Eye (tissue), 1 donor: ENCODE data around the gene FAM133A.

Source experiments
- DNase-seq: peaks from one replicate; pipeline ENCODE4 v3.0.0-alpha.2; 2015

The FAM133A gene

GRCh38 chrX:93673869-93674271, at the start of gene FAM133A:
Gene FAM133A, plus strand, starts transcription at chrX:93674206. Its CDS starts 35,214 bp downstream, at chrX:93709420.
- no peak for DNase-seq

- no peak for DNase-seq
These were observed 36.4 kb upstream of the FAM133A start for GRCh38 chrX:93637591-93637990.

- no peak for DNase-seq
These were observed 24.6 kb upstream of the FAM133A start for GRCh38 chrX:93649381-93649780.

DNA sequence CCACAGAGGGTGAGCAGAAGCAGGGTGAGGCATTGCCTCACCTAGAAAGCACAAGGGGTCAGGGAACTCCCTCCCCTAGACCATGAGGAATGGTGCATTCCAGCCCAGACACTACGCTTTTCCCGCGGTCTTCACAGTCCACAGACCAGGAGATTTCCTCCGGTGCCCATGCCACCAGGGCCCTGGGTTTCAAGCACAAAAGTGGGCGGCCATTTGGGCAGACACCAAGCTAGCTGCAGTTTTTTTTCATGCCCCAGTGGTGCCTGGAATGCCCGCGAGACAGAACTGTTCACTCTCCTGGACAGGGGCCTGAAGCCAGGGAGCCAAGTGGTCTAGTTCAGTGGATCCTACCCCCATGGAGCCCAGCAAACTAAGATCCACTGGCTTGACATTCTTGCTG, 13.4 kb upstream of the FAM133A start:
- DNase-seq = no peak

GRCh38 chrX:93673056-93673868, 744 bp upstream of the FAM133A start, which contains the start of gene NAP1L3:
Gene NAP1L3, minus strand, starts transcription at chrX:93673578. Its CDS starts 274 bp downstream, at chrX:93673304.
- DNase-seq = peak; percentile 93

DNA sequence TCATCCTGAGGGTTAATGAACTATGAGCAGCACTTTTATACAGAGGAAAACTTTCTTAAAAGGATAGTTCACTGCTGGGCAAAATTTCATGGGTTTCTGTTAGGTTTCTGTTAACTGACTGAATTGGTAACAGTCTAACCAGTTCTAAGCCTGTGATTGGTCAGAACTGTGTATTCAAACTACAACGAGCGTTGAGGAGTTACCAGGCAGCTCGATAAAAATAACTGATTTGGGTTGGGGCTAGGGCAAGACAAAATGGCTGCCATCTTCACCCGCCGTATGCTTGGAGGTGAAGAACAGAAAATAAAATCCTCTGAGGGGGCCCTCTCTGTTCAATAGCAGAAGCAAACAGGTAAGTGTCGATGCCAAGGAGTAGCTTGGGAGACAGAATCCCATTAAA, 22.0 kb downstream of the FAM133A start:
- DNase-seq = no peak

DNA sequence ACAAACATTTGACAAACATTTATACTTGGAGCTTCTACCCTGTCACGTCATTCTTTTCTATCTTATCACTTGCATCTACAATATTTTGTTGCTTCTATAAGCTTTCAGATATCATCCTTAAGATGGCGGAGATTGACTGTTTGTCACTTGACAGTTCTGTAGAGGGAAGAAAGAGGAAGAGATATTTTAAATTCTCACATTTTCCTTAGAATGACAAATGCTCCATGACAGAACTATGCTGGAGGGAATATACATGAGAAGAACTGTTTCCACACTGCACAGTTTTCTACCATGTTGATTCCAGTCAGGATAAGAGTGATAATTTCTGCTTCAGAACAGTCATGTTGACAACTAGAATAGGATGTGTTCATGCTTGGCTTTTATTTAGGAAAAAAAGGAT, 29.7 kb downstream of the FAM133A start:
- peak; percentile 1 for DNase-seq

- no peak for DNase-seq
These were observed 37.1 kb downstream of the FAM133A start for GRCh38 chrX:93711076-93711475.

DNA sequence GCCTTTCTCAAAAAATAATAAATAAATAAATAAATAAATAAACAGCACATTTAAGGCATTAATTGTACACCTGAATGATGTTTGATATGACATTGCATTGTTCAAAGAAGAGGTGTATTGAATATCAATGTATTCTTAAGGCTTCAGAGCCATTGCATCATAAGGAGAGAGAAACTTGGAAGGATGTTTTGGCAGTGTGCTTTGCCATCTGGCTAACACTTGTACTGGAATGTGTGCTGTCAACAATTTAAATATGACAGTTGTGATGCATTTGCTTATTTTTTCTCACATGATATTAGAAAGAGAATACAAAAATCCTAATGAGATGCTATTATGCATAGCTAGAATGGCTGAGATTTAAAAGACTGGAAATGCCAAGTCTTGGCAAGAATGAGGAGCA, 67.8 kb downstream of the FAM133A start:
- DNase-seq = peak; percentile 1

GRCh38 chrX:93760163-93760562, 86.2 kb downstream of the FAM133A start:
- DNase-seq = peak; percentile 15
